ENCODE measurements around the gene RNF212B. TPM values are rescaled to one million over a fixed set of nuclear protein-coding genes. Genes with fewer than 3 reads are reported as not detected.
A peak's percentile ranks its signal among the peaks of the same experiment; 100 is the strongest.

RNF212B gene
- total and polyA plus RNA-seq, 2 of the 13 experiments (the other 11 are each of a cell fraction or from before 2014, with no cell fraction given), result 0.05 TPM; not detected in 1

- Histone ChIP-seq H3K27ac (ENCODE audit: extremely low read length, insufficient read depth, low read length) (no peak overlapping the region), H4K20me1 (ENCODE audit: insufficient read depth, low read length) (no peaks in the 10 kb centered on the region), H3K79me2 (ENCODE audit: insufficient read depth, low read length) (no peaks in the 10 kb centered on the region), H3K4me2 (ENCODE audit: low read depth, low read length) (no peak overlapping the region), H3K27me3 (ENCODE audit: control insufficient read depth in 1 of 2, insufficient read depth in 2 of 2, low read length in 2 of 2) (peaks cover 0 to 5% of the 10 kb centered on the region in 2 experiments; a peak in 1 of 5 replicates), H3K4me3 (replicated peaks in 1 of 3; ENCODE audit: insufficient read depth in 1 of 3, low read depth in 2 of 3, low read length in 3 of 3) (no peak overlapping the region), H3K4me1 (ENCODE audit: insufficient read depth, low read length) (peaks cover 13% of the 10 kb centered on the region), H3K9me3 (ENCODE audit: low read length) (no peaks in the 10 kb centered on the region), H3K9ac (ENCODE audit: insufficient read depth, low read depth, low read length) (no peak overlapping the region), H3K36me3 (replicated peaks in 1 of 2; ENCODE audit: control insufficient read depth in 1 of 2, insufficient read depth in 2 of 2, low read length in 2 of 2) (no peaks in the 10 kb centered on the region), H2AFZ (ENCODE audit: low read length) (no peak overlapping the region)
- no peak for FAIRE-seq
- no peak for TF ChIP-seq SIX1 (CRISPR knock-in tag; IDR thresholded peaks at IDR 0.05; ENCODE audit: borderline replicate concordance)
- TF ChIP-seq CEBPG (CRISPR knock-in tag; IDR thresholded peaks at IDR 0.05), result peak; percentile 82
- TF ChIP-seq CEBPB (IDR thresholded peaks at IDR 0.05; ENCODE audit: borderline replicate concordance, low read depth, low read length), result peak; percentile 87
- TF ChIP-seq ZNF800 (CRISPR knock-in tag; IDR thresholded peaks at IDR 0.05), result no peak
- 0 out of 2 replicates have a peak, but pooled peaks have one; percentile 17 for TF ChIP-seq ZNF121 (CRISPR knock-in tag; IDR thresholded peaks at IDR 0.05)
- no peak for TF ChIP-seq SMC3 (IDR thresholded peaks at IDR 0.05; ENCODE audit: low read length)
- TF ChIP-seq ZNF225 (CRISPR knock-in tag; IDR thresholded peaks at IDR 0.05), result no peak
- DNase-seq (ENCODE audit: low spot score), result no peak
- WGBS (ENCODE audit: low lambda C conversion rate), result 42% methylated on average over 7 of the region's 7 CpGs
- no peak for ATAC-seq
- ChIA-PET POLR2A (interaction anchor here (0.7 kb wide), 1 partner anchor 144 kb away, joined by 4 read pairs; no protein-coding TSS in a partner anchor), CTCF (ENCODE audit: low intra/inter-chr PET ratio, low total read pairs) (no interaction called here)
- in situ Hi-C loops (cut with HindIII; ENCODE audit: extremely low pct_ligation_motif_present, low pct_unique_long_range_greater_than_20kb) (no loop called here), intact Hi-C loops (cut with micrococcal nuclease; ENCODE audit: unreplicated experiment) (no loop called here)
- BruUV-seq (replicated peaks), result no TSS peak
These were observed 35.7 kb upstream of the RNF212B start for GRCh38 chr14:23202001-23202400.

All from HepG2 (cell line).